CD4-positive, alpha-beta T cell treated with Interleukin-17A for 1 hour (primary cell): ENCODE measurements around the gene FBXL7.

Source experiments
- DNase-seq: peaks from one replicate; pipeline ENCODE4 v3.0.0-alpha.2; 2020

The FBXL7 gene

GRCh38 chr5:15966651-15967050 is 466.7 kb downstream of the FBXL7 start:
- no peak for DNase-seq

GRCh38 chr5:15968993-15969392 is 469.0 kb downstream of the FBXL7 start:
- DNase-seq, result no peak

DNA sequence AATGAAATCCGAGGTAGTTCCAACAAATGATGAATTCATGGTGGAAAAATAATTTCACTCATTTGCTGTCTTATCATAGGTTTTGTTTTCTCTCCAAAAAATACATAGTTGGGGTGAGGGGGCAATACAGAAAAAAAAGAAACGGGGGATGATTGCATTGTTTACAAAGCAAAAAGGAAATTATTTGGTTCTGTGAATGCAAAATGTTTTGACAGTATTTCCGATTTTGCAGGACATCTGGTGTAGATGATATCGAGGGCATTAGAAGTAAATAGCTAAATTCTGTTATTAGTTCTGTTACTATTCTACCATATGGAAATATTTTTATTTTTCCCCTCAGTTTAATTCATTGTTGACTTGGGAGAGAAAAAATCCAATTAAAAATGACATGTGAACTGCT is 477.9 kb downstream of the FBXL7 start:
- DNase-seq, result no peak

DNA sequence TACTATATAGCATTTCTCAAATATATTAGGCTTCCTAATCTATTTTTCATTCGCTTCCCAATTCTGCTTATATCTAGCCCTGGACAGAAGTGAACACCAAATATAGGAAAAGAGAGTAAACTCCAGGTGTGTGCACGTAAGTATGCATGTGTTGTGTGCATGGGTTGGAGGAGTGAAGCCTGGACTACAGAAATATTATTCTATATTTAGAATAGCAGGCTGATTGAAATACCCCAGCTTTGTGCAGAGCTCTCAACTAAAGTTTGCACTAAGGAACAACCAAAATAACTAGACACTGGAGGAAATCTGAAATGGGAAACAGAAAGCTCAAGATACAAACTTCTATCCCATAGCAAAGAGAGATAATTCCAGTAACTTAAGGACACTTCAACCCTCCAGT is 480.9 kb downstream of the FBXL7 start:
- no peak for DNase-seq

- no peak for DNase-seq
Observed at GRCh38 chr5:15983392-15983791, 483.4 kb downstream of the FBXL7 start.
